GM12891 (cell line): ENCODE measurements around the gene COPZ1.

Experiments used
- POLR2A ChIP-seq: IDR thresholded peaks from 2 replicates; pipeline ENCODE4 v1.6.1; 2011; ENCODE audit warnings: low read depth, low read length, control low read depth
- POLR2AphosphoS5 ChIP-seq: IDR thresholded peaks from 2 replicates; pipeline ENCODE4 v1.6.1; 2011; ENCODE audit warnings: low read depth, low read length, control low read depth
- POU2F2 ChIP-seq: IDR thresholded peaks from 2 replicates; pipeline ENCODE4 v1.6.1; 2011; ENCODE audit warnings: low read depth, mild to moderate bottlenecking, control low read depth, low read length, moderate library complexity
- SPI1 ChIP-seq: IDR thresholded peaks from 2 replicates; pipeline ENCODE4 v1.6.1; 2011; ENCODE audit warnings: low read depth, low read length, control low read depth
- TAF1 ChIP-seq: IDR thresholded peaks from 2 replicates; pipeline ENCODE4 v1.6.1; 2011; ENCODE audit warnings: low read depth, low read length, control low read depth

DNA sequence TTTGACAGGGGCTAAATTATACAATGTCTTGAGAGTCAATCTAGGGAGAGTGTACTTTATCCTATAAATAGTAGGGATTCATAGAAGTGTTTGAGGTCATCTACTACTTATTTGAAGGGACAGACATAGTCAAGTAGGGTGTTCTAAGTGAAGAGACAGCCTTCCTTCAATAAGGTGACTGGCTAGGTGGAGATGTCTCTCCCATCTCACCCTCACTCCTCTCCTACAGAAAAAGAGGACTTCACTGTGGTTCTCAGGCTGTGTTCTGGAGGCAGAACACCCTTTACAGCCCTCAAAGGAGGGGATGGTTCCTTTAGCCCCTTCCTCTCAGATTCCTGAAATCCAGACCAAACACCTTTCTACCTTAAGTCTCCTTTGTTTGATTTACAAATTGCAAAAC, 21.3 kb upstream of the COPZ1 start:
- TF ChIP-seq POLR2AphosphoS5 (no peak), POLR2A (no peak), TAF1 (no peak), POU2F2 (no peak), SPI1 (no peak)
